KOPT-K1 (cell line): ENCODE results near the gene TTC7B.
"Not testable (repeated sequence)": the region's sequence is repeated elsewhere in the genome, so short reads cannot be mapped to it uniquely, and the experiment has no call there.

ENCODE experiments used
- H3K27ac ChIP-seq: fragments of 200-600 bp; sonication (generic); 2 replicates; pipeline ENCODE4 v1.5.1; 2016; ENCODE audit warnings: antibody characterized with exemption, mild to moderate bottlenecking, low read depth, low read length; ENCODE audit not compliant: poor library complexity, severe bottlenecking
- H3K36me3 ChIP-seq: fragments of 200-600 bp; sonication (generic); 2 replicates; pipeline ENCODE4 v1.5.1; 2017; ENCODE audit warnings: antibody characterized with exemption, mild to moderate bottlenecking, low read length, moderate library complexity; ENCODE audit not compliant: insufficient read depth
- H3K9me3 ChIP-seq: fragments of 200-600 bp; sonication (generic); 2 replicates; pipeline ENCODE4 v1.5.1; 2017; ENCODE audit warnings: antibody characterized with exemption, low read length, mild to moderate bottlenecking; ENCODE audit not compliant: insufficient read depth, poor library complexity, severe bottlenecking

The TTC7B gene

GRCh38 chr14:90815822-90816662, at the start of gene TTC7B:
TTC7B (minus strand) TSS chr14:90816430; CDS start chr14:90816295, 135 bp downstream.
- Histone ChIP-seq H3K36me3 (no peaks in the 10 kb centered on the region), H3K27ac (no peak within 1 kb of the TSS), H3K9me3 (no peaks in the 10 kb centered on the region)

- no peak overlapping the region for H3K27ac ChIP-seq
- no peaks in the 10 kb centered on the region for H3K9me3 ChIP-seq
- no peaks in the 10 kb centered on the region for H3K36me3 ChIP-seq
Measured at GRCh38 chr14:90864741-90865140, 48.5 kb upstream of the TTC7B start.

- Histone ChIP-seq H3K27ac (no peak overlapping the region), H3K9me3 (no peaks in the 10 kb centered on the region), H3K36me3 (no peaks in the 10 kb centered on the region)
Measured at GRCh38 chr14:90858511-90858910, 42.3 kb upstream of the TTC7B start.

- Histone ChIP-seq H3K27ac (no peak overlapping the region), H3K9me3 (no peaks in the 10 kb centered on the region), H3K36me3 (no peaks in the 10 kb centered on the region)
Measured at GRCh38 chr14:90857866-90858265, 41.6 kb upstream of the TTC7B start.

- H3K27ac ChIP-seq, H3K36me3 ChIP-seq, H3K9me3 ChIP-seq: not testable (repeated sequence)
Measured at GRCh38 chr14:90856115-90856514, 39.9 kb upstream of the TTC7B start.

DNA sequence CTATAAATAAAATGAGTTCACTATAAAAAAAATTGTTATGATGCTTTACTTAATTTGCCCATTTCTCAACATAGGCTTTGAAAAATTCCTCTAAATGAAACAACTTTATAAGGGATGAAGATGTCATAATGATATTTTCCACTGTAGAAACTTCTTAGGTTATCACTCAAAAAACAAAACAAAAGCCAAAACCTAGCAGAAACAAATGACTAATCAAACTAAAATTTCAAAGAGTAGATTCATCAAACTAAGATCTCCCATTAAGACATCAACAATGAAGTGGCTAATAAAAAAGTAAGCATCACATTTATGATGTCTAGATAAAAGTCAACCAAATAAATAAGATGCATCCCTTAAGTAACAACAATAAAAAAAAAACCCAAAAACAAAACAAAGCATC, 36.9 kb upstream of the TTC7B start:
- H3K27ac ChIP-seq, result no peak overlapping the region
- H3K9me3 ChIP-seq, result no peaks in the 10 kb centered on the region
- H3K36me3 ChIP-seq, result no peaks in the 10 kb centered on the region

GRCh38 chr14:90851327-90852036, 35.3 kb upstream of the TTC7B start:
- H3K27ac ChIP-seq, result no peak overlapping the region

DNA sequence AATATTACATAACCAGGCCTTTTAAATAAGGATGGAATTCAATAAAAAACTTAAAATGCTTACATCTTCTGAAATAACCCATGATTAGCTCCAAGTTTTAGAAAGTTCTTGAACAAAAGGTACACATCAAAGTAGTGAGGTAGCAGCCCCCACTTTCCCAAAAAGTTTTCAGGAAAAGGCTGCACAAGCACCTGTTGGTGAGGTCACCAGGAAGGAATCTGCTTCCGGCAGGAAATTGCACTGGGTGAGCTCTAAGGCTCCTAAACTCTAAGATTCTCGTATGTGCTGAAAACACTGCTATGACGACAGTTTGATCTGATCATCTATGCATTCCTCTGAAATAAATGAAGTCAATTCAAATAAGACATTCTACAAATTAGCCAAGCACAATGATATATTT, 34.3 kb upstream of the TTC7B start:
- Histone ChIP-seq H3K27ac (no peak overlapping the region), H3K9me3 (no peaks in the 10 kb centered on the region)

More at GRCh38 chr14:90851327-90852036, 35.3 kb upstream of the TTC7B start:
- Histone ChIP-seq H3K9me3 (no peaks in the 10 kb centered on the region), H3K36me3 (no peaks in the 10 kb centered on the region)

DNA sequence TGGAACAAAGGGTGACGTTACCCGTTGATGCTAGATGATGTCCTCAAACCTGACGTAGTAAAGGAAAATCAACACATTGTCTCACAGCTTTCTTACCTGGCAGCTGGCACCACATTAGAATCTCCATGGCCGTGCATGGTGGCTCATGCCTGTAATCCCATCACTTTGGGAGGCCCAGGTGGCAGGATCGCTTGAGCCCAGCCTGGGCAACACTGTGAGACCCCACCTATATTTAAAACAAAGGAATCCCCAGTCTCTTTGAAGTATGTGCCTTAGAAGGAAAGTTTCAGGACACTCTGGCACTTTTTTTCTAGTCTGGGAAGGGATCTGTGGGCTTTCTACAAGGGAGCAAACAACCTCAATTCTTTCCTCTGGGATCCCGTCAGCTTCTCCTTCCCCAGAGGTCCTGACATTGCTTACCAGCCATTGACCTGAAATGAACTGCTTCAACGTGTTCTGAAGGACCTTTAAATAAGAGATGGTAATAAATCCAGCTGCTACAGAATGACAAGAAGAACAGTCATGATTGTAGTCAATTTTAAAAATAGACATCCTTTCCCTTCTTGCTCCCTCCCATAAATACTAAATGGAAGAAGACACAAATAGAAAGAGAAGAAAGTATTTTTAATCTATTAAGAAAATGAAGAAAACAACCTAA, 33.7 kb upstream of the TTC7B start:
- Histone ChIP-seq H3K9me3 (no peaks in the 10 kb centered on the region), H3K27ac (no peak overlapping the region), H3K36me3 (no peaks in the 10 kb centered on the region)

More for the DNA sequence above, 34.3 kb upstream of the TTC7B start:
- no peaks in the 10 kb centered on the region for H3K36me3 ChIP-seq

DNA sequence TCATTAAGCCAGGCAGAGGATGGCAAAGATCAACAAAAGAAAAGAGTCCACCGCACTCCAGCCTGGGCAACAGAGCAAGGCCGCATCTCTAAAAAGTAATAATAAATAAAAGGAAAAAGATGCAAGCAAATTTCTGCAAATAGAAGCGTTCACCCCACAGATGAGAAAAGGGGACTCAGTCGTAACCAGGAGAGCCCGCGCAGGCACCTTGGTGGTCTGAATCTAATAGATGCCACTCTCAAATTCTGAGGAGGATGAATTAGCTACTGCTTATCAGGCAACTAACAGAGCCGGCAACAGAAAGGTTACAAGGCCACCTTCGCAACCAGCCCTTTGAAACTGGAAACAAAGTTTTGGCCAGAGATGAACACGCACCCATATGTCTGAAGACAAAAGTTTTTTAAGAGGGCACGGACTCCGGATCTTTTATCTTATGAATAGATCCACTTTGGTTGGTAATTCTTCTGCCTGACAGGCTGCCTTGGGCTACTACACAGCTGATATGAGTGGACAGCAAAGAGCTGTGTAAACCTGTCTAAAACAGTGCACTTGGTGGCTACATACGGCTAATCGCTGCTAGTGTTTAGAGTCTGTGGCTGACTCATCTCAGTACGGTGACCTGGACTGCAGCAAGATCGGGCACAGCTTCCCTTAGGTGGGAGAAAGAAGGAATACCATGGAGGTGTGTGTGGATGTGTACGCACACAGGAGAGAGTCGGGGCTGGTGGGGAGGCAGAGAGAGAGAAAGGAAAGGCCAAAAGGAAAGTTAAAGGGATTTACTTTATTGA, 32.9 kb upstream of the TTC7B start:
- Histone ChIP-seq H3K36me3 (no peaks in the 10 kb centered on the region), H3K27ac (no peak overlapping the region), H3K9me3 (no peaks in the 10 kb centered on the region)

DNA sequence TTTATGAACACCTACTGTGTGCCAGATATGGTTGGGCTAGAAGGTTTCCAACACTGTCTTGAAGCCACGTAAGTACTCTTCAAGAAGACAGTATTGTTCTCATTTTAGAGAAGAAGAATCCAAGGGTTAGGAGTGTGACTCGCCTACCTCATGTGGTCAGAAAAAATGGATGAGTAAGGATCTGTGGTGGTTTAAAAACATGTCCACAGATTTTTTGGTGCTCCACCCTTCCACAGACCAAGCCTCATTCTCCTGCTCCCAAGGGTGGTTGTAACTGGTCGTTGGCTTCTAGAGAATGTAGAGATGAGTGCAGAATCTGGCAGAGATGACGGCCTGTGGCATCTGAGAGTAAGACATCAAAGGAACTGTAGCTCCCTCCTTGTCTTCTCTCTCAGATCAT, 30.3 kb upstream of the TTC7B start:
- no peaks in the 10 kb centered on the region for H3K9me3 ChIP-seq
- H3K27ac ChIP-seq, result no peak overlapping the region
- H3K36me3 ChIP-seq, result no peaks in the 10 kb centered on the region

- no peaks in the 10 kb centered on the region for H3K9me3 ChIP-seq
- no peaks in the 10 kb centered on the region for H3K36me3 ChIP-seq
- H3K27ac ChIP-seq, result no peak overlapping the region
Measured at GRCh38 chr14:90844321-90844720, 28.1 kb upstream of the TTC7B start.

- H3K9me3 ChIP-seq, result no peaks in the 10 kb centered on the region
- no peak overlapping the region for H3K27ac ChIP-seq
- no peaks in the 10 kb centered on the region for H3K36me3 ChIP-seq
Measured at GRCh38 chr14:90842726-90843125, 26.5 kb upstream of the TTC7B start.

DNA sequence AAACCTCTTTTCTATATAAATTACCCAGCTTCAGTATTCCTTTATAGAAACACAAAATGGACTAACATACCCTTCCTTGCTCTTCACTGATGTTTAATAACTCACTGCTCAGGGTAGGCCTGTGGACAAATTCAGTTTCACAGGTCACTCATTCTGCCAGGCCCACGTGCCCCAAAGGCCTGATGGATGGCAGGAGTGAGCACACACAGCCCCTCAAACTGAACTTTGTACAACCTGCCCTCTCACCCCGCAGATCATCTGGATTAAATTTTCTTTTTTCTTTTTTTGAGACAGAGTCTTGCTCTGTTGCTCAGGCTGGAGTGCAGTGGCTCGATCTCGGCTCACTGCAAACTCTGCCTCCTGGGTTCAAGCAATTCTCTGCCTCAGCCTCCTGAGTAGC, 24.4 kb upstream of the TTC7B start:
- not testable (repeated sequence) for H3K36me3 ChIP-seq, H3K27ac ChIP-seq, H3K9me3 ChIP-seq

DNA sequence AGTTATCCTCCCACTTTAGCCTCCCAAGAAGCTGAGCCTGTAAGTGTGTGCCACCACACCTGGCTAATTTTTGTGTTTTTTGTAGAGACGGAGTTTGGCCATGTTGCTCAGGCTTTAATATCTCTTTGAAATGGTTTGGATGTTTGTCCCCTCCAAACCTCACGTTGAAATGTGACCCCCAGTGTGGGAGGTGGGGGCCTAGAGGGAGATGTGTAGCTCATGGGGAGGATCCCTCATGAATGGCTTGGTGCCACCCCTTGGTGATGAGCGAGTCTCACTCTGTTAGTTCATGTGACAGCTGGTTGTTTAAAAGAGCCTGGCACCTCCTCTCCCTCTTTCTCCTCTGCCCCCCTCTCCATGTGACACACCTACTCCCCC, 23.6 kb upstream of the TTC7B start:
- Histone ChIP-seq H3K9me3 (no peaks in the 10 kb centered on the region), H3K27ac (no peak overlapping the region), H3K36me3 (no peaks in the 10 kb centered on the region)
